Subcutaneous adipose tissue (tissue), 4 donors: ENCODE results near the gene MTA3. TPM values are rescaled to one million over a fixed set of nuclear protein-coding genes. Genes with fewer than 3 reads are reported as not detected.

Experiments used
- CTCF ChIP-seq: fragments of 450-650 bp; IDR thresholded peaks from one replicate; pipeline ENCODE4 v1.5.1; 2016; ENCODE audit warnings: low read depth, mild to moderate bottlenecking, control low read depth, antibody characterized with exemption, moderate library complexity
- total RNA-seq, 4 donors: library from RNA; depleted of rRNA; stranded (reverse); fragments of >200 nt; gene quantifications; one replicate each; pipeline ENCODE4 v1.1.0, GENCODE V29; 2016

MTA3 gene
- total RNA-seq, 4 donors from 2014 or later, result 25.8 to 46.6 (median 27.1) TPM

DNA sequence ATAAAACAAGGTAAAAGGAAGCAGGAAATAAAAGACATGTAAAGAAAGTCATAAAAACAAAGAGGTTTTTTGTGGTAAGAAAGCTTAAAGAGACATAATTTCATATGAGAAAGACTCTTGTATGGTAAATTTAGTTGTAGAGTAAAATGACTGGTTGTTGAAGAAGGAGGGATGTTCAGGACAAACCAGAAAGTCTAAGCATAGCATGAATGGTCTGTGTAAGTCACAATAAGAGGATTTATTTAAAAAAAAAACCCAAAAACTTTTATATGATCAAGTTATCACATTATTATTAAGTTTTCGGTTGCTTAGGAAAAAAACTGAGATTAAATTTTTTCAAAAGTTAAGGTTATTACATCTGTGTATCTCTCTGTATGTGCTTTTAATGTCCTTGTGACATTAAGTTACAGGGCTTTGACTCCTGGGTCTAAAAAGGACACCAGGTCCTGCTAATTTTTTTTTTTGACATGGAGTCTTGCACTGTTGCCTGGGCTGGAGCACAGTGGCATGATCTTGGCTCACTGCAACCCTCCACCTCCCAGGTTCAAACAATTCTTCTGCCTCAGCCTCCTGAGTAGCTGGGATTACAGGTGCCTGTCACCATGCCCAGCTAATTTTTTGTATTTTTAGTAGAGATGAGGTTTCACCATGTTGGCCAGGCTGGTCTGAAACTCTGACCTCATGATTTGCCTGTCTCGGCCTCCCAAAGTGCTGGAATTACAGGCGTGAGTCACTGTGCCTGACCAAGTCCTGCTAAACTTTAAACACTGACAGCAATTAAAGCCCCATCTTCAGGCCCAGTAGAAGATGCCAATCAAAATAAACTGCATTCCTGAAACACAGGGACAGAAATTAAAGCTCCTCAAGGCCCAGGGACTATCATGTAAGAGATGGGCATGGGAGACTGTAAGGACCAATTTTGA is 209.7 kb downstream of the MTA3 start:
- TF ChIP-seq CTCF, result no peak

DNA sequence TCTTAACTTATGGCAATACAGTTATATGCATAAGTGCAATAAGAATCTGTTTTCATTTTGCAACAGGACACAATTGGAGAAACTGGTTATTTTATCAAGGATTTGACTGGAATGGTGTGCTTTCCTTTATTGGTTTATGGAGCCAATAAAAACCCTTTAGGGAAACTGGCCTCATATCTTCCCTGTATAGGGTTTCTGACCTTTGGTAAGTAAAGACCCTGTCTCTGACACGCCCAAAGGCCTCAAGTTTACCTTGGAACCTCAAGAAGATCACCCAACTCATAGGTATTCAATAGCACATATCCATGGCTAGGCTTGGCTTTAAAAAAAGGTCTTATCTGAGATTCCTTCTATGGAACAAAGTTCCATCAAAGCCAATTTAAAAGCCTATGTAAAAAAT is 212.7 kb downstream of the MTA3 start:
- TF ChIP-seq CTCF, result no peak

GRCh38 chr2:42783511-42783910 is 215.1 kb downstream of the MTA3 start:
- TF ChIP-seq CTCF, result no peak

DNA sequence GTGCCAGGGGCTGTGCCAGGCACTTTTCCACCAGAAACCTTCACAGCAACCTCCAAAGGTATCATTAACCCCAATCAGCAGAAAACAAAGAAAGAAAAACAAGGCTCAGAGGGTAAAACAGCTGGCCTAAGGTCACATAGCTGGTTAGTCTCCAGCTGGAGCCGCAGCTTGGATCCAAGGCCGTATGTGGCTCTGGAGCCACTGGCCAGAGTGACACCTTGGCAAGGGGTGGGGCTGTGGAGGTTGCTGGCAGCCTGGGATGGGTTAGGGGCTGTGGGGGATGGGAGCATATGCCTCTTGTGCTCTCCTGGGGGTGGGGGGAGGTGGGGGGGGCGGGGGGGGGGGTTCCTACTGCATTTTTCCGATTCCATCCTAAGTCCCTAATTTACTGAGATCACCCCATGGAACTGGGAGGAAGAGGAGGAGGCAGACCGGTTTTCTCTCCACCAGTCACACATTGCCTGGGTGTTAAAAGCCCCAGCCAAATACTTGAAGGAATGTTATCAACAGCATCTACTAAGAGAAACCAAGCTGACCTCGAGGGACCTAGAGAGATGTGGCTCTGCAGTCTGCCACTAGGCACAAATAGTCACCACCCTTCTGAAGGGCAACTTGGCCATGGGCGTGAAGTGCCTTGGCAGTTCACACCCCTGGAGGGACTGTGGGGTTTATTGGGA is 215.9 kb downstream of the MTA3 start:
- no peak for TF ChIP-seq CTCF

- no peak for TF ChIP-seq CTCF
These were observed 218.3 kb downstream of the MTA3 start for GRCh38 chr2:42786561-42787345.

DNA sequence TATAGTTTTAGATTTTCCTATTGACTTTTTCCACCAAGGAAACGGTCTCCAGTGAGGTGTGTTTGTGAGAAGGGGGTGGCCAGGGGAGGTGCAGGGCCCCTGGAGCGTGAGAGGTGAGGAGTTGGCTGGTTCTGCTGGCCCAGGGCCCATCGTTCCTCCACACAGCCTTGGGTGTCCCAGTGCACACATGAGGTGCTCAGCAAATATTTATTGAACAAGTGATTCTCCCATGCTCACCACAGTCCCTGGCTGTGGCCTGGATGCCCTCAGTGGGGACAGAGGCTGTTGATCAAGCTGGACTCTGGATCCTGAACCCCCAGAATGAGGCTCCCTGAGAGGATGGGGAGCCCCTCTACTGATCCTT is 219.0 kb downstream of the MTA3 start:
- no peak for TF ChIP-seq CTCF
